ENCODE results near the gene FARSB.

GRCh38 chr2:222701233-222701632 lies 45.3 kb upstream of the FARSB start:
- no peak for TF ChIP-seq POLR2AphosphoS5 (IDR thresholded peaks at IDR 0.05; ENCODE audit: low read depth, low read length)
- no peak for TF ChIP-seq CTCF (IDR thresholded peaks at IDR 0.05 in 2 of 3, conservative IDR thresholded peaks at IDR 0.05 in 1 of 3; ENCODE audit: borderline replicate concordance in 1 of 3, insufficient read depth in 1 of 3, low read depth in 2 of 3, low read length in 2 of 3)
- no peak for TF ChIP-seq RAD21 (IDR thresholded peaks at IDR 0.05; ENCODE audit: low read depth)
- TF ChIP-seq EZH2phosphoT487 (IDR thresholded peaks at IDR 0.05; ENCODE audit: borderline replicate concordance): no peak
- TF ChIP-seq SRF (IDR thresholded peaks at IDR 0.05; ENCODE audit: low read depth): no peak
- TF ChIP-seq ELF1 (IDR thresholded peaks at IDR 0.05; ENCODE audit: borderline replicate concordance, low read depth): no peak
- no peak for TF ChIP-seq EZH2 (IDR thresholded peaks at IDR 0.05)
- TF ChIP-seq ZBTB33 (IDR thresholded peaks at IDR 0.05; ENCODE audit: extremely low read depth, insufficient replicate concordance, low read length): no peak
